K562 (cell line): ENCODE results near the gene TRIM69. TPM values are rescaled to one million over a fixed set of nuclear protein-coding genes. Genes with fewer than 3 reads are reported as not detected.

Experiments
- CTBP1 ChIP-seq: fragments of 450-650 bp; IDR thresholded peaks from 2 replicates; pipeline ENCODE4 v1.6.1; 2016; ENCODE audit warnings: borderline replicate concordance
- EGR1 ChIP-seq: fragments of 450-650 bp; conservative IDR thresholded peaks from 2 replicates; pipeline ENCODE4 v1.6.1; 2017; ENCODE audit warnings: mild to moderate bottlenecking
- EHMT2 ChIP-seq: fragments of 450-650 bp; IDR thresholded peaks from 2 replicates; pipeline ENCODE4 v1.6.1; 2018; ENCODE audit warnings: antibody characterized with exemption
- EP400 ChIP-seq: fragments of 450-650 bp; IDR thresholded peaks from 2 replicates; pipeline ENCODE4 v1.6.1; 2017; ENCODE audit warnings: antibody characterized with exemption, mild to moderate bottlenecking, moderate library complexity
- ETV6 ChIP-seq, 3 experiments: fragments of 150-350 bp in 1 of 3; sonication (generic) in 1 of 3; formaldehyde crosslinking in 1 of 3; IDR thresholded peaks; 2 replicates each; pipeline versions ENCODE4 v1.6.1 to v1.8.0; 2014 to 2022; ENCODE audit warnings: borderline replicate concordance in 2 of 3, low read depth in 2 of 3, antibody characterized with exemption in 1 of 3, low read length in 1 of 3, mild to moderate bottlenecking in 1 of 3, missing genetic modification reagents in 1 of 3
- FIP1L1 ChIP-seq: fragments of 200-400 bp; formaldehyde crosslinking; IDR thresholded peaks from 2 replicates; pipeline ENCODE4 v1.6.1; 2018; ENCODE audit warnings: mild to moderate bottlenecking, low read depth, low read length; ENCODE audit not compliant: poor library complexity, severe bottlenecking
- MTA3 ChIP-seq: fragments of 450-650 bp; formaldehyde crosslinking; IDR thresholded peaks from 2 replicates; pipeline ENCODE4 v1.6.1; 2017; ENCODE audit warnings: mild to moderate bottlenecking, borderline replicate concordance
- YY1 ChIP-seq, 3 experiments: IDR thresholded peaks; 2 replicates each; pipeline ENCODE4 v1.6.1; 2011; ENCODE audit warnings: low read length in 2 of 3, mild to moderate bottlenecking in 2 of 3, moderate library complexity in 2 of 3, borderline replicate concordance in 1 of 3, control low read depth in 1 of 3, low read depth in 1 of 3; ENCODE audit not compliant: insufficient read depth in 3 of 3, insufficient replicate concordance in 2 of 3, control insufficient read depth in 1 of 3, insufficient read length in 1 of 3; ENCODE audit errors: extremely low read depth in 1 of 3
- ZEB2 ChIP-seq: fragments of 450-650 bp; IDR thresholded peaks from 2 replicates; pipeline ENCODE4 v1.6.1; 2016
- ZFX ChIP-seq: sonication (generic); formaldehyde crosslinking; IDR thresholded peaks from 2 replicates; pipeline ENCODE4 v1.8.0; 2022; ENCODE audit warnings: mild to moderate bottlenecking, missing genetic modification reagents, moderate library complexity
- polyA plus RNA-seq, 8 experiments: library from polyadenylated mRNA; depleted of rRNA in 4 of 8; stranded (reverse) in 5 of 8; unstranded in 3 of 8; fragments of >200 nt; fragmentation: Nextera tagmentation in 2 of 8; fragmentation: Illumina TruSeq in 1 of 8; extraction: Ambion mirVana in 2 of 8; extraction: Trizol in 1 of 8; gene quantifications; 2 replicates each; pipeline versions ENCODE4 v1.2.1 to v1.2.3, GENCODE V29; 2011 to 2014; ENCODE audit warnings: inconsistent platforms in 1 of 8, missing spikeins in 1 of 8
- total RNA-seq, 7 experiments: library from RNA; depleted of rRNA in 6 of 7; stranded (reverse); fragments of >200 nt in 6 of 7; fragmentation: Illumina TruSeq in 2 of 7; extraction: Trizol in 2 of 7; gene quantifications; 2 replicates each; pipeline versions ENCODE4 v1.2.1 to v1.2.3, GENCODE V29; 2011 to 2021; ENCODE audit warnings: low replicate concordance in 1 of 7
- TF ChIP-seq, protein P1 (sequence below), 2 experiments: fragments of 450-650 bp; IDR thresholded peaks; 2 replicates each; pipeline ENCODE4 v1.6.1; 2018; ENCODE audit warnings: mild to moderate bottlenecking in 2 of 2, low read depth in 1 of 2; ENCODE audit not compliant: partially characterized antibody in 2 of 2
- TF ChIP-seq, protein P2 (sequence below): fragments of 250-450 bp; sonication (Bioruptor Pico); IDR thresholded peaks from 2 replicates; pipeline ENCODE4 v1.4.0; 2020
- TF ChIP-seq, protein P3 (sequence below), 2 experiments: fragments of 450-650 bp in 1 of 2; sonication (generic) in 1 of 2; formaldehyde crosslinking in 1 of 2; IDR thresholded peaks in 1 of 2; conservative IDR thresholded peaks in 1 of 2; 2 replicates each; pipeline versions ENCODE4 v1.6.1 to v1.8.1; 2016 to 2023; ENCODE audit warnings: mild to moderate bottlenecking in 2 of 2, moderate library complexity in 2 of 2, inconsistent platforms in 1 of 2, missing genetic modification reagents in 1 of 2

TRIM69 gene
- total and polyA plus RNA-seq, 9 of the 15 experiments (the other 6 are each of a cell fraction or from before 2014, with no cell fraction given), result 1.0 to 4.3 (median 2.3) TPM

DNA sequence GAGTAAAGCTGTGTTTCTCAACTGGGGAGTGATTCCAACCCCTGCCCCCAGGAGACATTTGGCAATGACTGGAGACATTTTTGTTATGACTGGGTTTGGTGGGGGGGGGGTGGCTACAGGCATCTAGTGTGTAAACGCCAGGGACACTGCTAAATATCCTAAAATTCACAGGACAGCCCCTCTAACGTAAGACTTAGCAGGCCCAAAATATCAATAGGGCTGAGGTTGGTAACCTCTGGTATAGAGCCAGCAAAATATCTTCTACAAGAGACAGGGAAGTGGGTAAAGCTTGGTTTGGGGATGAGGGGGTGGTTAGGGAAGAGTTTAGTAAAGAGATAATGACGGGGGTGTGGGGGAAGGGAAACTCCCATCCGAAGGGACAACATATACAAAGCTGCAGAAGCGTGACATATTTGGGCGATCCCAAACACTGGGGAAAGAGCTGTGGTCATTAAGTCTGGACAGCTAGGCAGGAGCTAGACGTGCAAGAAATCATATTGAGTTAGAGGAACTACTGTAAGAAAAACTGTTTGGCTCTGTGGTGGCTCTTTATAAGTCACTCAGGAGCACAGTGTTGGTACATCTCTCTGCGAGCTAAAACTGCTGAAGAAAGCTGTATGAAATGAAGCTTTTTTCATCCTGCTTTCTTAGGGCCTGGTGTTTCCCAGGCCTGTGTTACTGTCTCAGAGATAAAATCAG lies 697 bp upstream of the TRIM69 start (continued):
- TF ChIP-seq MTA3, result 0 out of 2 replicates have a peak, but pooled peaks have one; percentile 69
- TF ChIP-seq ETV6 (IDR thresholded peaks at IDR 0.05; ENCODE audit: borderline replicate concordance in 1 of 2, low read depth in 2 of 2, low read length in 1 of 2), result peak; percentile 76 to 91; a peak in 3 of 4 replicates
- no peak for TF ChIP-seq ETV6 (CRISPR knock-in tag; IDR thresholded peaks at IDR 0.05; ENCODE audit: borderline replicate concordance)
- TF ChIP-seq ZFX (CRISPR knock-in tag), result peak; percentile 40; the same call in 1 of the 2 replicates
- TF ChIP-seq, protein P1, sequence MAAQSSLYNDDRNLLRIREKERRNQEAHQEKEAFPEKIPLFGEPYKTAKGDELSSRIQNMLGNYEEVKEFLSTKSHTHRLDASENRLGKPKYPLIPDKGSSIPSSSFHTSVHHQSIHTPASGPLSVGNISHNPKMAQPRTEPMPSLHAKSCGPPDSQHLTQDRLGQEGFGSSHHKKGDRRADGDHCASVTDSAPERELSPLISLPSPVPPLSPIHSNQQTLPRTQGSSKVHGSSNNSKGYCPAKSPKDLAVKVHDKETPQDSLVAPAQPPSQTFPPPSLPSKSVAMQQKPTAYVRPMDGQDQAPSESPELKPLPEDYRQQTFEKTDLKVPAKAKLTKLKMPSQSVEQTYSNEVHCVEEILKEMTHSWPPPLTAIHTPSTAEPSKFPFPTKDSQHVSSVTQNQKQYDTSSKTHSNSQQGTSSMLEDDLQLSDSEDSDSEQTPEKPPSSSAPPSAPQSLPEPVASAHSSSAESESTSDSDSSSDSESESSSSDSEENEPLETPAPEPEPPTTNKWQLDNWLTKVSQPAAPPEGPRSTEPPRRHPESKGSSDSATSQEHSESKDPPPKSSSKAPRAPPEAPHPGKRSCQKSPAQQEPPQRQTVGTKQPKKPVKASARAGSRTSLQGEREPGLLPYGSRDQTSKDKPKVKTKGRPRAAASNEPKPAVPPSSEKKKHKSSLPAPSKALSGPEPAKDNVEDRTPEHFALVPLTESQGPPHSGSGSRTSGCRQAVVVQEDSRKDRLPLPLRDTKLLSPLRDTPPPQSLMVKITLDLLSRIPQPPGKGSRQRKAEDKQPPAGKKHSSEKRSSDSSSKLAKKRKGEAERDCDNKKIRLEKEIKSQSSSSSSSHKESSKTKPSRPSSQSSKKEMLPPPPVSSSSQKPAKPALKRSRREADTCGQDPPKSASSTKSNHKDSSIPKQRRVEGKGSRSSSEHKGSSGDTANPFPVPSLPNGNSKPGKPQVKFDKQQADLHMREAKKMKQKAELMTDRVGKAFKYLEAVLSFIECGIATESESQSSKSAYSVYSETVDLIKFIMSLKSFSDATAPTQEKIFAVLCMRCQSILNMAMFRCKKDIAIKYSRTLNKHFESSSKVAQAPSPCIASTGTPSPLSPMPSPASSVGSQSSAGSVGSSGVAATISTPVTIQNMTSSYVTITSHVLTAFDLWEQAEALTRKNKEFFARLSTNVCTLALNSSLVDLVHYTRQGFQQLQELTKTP (IDR thresholded peaks at IDR 0.05; ENCODE audit: low read depth in 1 of 2, partially characterized antibody in 2 of 2), result peak in 1 of 2 experiments; percentile 59
- TF ChIP-seq CTBP1, result peak; percentile 39
- TF ChIP-seq ZEB2, result 0 out of 2 replicates have a peak, but pooled peaks have one; percentile 16
- TF ChIP-seq EP400, result no peak; the same call in 1 of the 2 replicates
- TF ChIP-seq, protein P2, sequence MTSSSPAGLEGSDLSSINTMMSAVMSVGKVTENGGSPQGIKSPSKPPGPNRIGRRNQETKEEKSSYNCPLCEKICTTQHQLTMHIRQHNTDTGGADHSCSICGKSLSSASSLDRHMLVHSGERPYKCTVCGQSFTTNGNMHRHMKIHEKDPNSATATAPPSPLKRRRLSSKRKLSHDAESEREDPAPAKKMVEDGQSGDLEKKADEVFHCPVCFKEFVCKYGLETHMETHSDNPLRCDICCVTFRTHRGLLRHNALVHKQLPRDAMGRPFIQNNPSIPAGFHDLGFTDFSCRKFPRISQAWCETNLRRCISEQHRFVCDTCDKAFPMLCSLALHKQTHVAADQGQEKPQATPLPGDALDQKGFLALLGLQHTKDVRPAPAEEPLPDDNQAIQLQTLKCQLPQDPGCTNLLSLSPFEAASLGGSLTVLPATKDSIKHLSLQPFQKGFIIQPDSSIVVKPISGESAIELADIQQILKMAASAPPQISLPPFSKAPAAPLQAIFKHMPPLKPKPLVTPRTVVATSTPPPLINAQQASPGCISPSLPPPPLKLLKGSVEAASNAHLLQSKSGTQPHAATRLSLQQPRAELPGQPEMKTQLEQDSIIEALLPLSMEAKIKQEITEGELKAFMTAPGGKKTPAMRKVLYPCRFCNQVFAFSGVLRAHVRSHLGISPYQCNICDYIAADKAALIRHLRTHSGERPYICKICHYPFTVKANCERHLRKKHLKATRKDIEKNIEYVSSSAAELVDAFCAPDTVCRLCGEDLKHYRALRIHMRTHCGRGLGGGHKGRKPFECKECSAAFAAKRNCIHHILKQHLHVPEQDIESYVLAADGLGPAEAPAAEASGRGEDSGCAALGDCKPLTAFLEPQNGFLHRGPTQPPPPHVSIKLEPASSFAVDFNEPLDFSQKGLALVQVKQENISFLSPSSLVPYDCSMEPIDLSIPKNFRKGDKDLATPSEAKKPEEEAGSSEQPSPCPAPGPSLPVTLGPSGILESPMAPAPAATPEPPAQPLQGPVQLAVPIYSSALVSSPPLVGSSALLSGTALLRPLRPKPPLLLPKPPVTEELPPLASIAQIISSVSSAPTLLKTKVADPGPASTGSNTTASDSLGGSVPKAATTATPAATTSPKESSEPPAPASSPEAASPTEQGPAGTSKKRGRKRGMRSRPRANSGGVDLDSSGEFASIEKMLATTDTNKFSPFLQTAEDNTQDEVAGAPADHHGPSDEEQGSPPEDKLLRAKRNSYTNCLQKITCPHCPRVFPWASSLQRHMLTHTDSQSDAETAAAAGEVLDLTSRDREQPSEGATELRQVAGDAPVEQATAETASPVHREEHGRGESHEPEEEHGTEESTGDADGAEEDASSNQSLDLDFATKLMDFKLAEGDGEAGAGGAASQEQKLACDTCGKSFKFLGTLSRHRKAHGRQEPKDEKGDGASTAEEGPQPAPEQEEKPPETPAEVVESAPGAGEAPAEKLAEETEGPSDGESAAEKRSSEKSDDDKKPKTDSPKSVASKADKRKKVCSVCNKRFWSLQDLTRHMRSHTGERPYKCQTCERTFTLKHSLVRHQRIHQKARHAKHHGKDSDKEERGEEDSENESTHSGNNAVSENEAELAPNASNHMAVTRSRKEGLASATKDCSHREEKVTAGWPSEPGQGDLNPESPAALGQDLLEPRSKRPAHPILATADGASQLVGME (CRISPR knock-in tag), result no peak
- TF ChIP-seq FIP1L1, result no peak
- TF ChIP-seq YY1 (IDR thresholded peaks at IDR 0.05; ENCODE audit: borderline replicate concordance in 1 of 3, control insufficient read depth in 1 of 3, extremely low read depth in 1 of 3, insufficient read depth in 3 of 3, insufficient read length in 1 of 3, insufficient replicate concordance in 2 of 3, low read depth in 1 of 3, low read length in 2 of 3), result peak in 1 of 3 experiments; percentile 37
- peak; percentile 91 for TF ChIP-seq EGR1
- peak; percentile 56; the same call in 1 of the 2 replicates for TF ChIP-seq EHMT2
- TF ChIP-seq, protein P3, sequence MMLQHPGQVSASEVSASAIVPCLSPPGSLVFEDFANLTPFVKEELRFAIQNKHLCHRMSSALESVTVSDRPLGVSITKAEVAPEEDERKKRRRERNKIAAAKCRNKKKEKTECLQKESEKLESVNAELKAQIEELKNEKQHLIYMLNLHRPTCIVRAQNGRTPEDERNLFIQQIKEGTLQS (IDR thresholded peaks at IDR 0.05), result peak; percentile 39; the same call in 1 of the 2 replicates
- TF ChIP-seq, protein P3 (CRISPR knock-in tag; conservative IDR thresholded peaks at IDR 0.05), result no peak
